Hematopoietic multipotent progenitor cell treated with erythropoietin and hydrocortisone succinate and interleukin-3 and kit ligand, for 15 days (in vitro differentiated cells): ENCODE measurements around the gene PLCB1.
"Not testable (repeated sequence)": the region's sequence is repeated elsewhere in the genome, so short reads cannot be mapped to it uniquely, and the experiment has no call there.

Source experiments
- DNase-seq: peaks from one replicate; pipeline ENCODE4 v3.0.0-alpha.2; 2015; ENCODE audit warnings: low spot score

PLCB1 gene

DNA sequence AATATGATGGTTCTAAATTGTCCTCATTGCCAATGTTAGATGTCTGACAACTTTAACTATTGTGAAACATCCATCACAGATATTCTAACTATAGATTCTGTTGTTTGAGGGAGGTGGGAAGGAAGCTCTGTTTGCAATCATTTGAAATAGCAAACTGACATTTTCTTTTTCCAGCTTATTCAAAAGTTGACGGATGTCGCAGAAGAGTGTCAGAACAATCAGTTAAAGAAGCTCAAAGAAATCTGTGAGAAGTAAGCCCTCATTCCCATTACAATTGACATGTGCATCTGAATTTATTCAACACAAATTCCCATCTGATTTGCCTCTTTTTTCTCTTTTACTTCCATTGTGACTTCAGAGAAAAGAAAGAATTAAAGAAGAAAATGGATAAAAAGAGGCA is 656.2 kb downstream of the PLCB1 start:
- no peak for DNase-seq

- DNase-seq: no peak
These were observed 656.8 kb downstream of the PLCB1 start for GRCh38 chr20:8788831-8789230.

DNA sequence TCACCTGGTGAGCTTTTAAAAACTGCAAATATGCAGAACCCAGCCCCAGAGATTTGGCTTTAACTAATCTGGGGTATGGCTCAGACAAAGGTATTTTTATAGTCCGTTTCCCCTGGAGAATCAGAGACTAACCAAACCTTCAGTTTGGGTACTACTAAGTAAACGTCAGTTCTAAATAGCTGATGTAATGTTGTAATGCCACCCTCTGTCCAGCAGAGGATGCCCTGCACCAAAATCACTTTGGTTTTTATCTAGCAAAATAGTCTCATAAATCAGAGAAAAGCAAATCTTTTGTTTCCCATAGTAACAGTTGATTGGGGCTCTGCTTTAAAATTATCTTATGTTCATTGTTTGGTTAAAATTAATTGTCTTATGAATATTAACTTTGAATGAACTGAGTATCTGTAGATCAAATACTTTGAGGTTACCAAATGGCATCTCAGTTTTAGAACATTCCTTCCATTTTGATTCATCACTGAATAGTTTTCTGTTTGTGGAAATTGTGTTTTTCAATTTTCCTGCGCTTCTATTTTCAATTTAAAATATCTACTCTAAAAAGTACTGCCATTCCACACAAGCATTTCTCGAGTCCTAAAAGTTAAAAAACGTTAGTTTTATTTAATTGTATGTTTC is 658.5 kb downstream of the PLCB1 start:
- DNase-seq: peak; percentile 6

DNA sequence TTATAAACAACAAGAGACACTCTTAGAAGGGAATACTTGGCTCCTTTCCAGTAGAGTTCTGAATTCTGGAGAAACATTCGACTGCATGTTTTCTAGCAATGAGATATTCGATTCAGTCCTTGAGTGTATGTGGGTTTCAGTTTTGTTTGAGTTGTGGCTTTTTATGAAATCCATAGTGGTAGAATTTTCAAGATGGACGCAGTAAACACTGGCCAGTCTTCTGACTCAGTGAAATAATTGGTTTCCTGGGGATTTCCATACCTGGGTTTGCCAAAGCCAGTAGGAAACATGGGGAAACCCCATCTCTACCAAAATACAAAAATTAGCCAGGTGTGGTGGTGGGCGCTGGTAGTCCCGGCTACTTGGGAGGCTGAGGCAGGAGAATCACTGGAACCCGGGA is 663.3 kb downstream of the PLCB1 start:
- DNase-seq: no peak

DNA sequence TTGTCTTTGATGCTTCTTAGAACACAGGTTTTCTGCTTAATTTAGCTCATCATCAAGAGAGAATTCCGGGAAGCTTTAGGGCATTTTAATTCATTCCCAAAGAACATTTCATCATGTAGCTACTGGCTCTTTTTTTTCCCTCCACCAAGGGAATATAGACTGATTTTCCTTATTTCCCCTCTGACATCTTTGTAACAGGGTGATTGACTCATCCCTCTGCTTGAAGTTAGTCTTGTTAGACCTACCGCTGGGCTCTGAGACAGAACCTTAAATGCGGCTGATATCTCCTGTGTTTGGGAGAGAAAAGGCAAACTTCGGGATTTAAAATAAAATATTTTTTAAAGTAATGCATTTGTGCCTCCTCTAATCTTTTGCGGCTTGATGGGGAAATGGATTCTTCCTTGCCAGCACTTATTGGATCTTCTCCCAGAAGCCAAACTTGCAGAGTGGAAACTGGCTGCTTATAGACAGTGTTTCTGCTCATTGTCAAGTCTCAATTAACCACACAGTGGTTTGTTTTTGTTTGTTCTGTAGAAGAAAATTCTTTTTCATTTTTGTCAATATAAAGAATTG is 664.1 kb downstream of the PLCB1 start:
- DNase-seq: no peak

- DNase-seq: no peak
These were observed 666.4 kb downstream of the PLCB1 start for GRCh38 chr20:8798505-8798904.

GRCh38 chr20:8800089-8800488 is 668.0 kb downstream of the PLCB1 start:
- DNase-seq: no peak

DNA sequence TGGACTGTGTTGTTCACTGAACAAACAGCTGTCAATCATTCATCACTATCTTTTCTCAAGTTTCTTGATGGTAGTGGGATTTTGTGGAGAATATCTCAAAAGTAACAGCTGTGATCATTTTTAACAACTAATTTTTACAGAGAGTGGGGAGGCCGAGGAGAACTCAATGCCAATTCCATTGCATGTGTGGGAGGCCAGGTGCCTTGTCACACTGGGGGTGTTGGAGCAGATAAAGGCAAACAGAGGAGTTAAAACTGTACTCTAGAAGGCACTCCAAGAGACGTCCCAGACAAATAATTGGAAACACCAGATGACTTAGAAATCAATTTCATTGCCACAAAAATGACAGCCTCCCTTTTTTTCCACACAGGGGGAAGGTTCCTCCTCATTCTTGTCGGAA is 669.6 kb downstream of the PLCB1 start:
- no peak for DNase-seq

GRCh38 chr20:8803065-8803464 is 671.0 kb downstream of the PLCB1 start:
- DNase-seq: no peak

DNA sequence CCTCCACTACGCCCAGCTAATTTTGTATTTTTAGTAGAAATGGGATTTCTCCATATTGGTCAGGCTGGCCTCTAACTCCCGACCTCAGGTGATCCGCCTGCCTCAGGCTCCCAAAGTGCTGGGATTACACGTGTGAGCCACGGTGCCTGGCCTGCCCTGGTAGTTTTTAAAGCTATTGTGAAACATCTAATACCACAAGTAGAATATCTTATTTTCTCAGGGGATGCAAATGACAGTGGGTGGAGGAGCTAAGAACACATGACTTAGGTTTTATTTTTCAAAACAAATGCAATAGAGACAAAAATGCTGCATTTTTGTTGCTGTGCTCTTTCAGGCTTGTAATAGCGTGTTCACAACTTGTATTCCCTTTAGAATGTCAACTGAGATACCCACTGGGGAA is 671.9 kb downstream of the PLCB1 start:
- DNase-seq: no peak

GRCh38 chr20:8805737-8806442 is 673.8 kb downstream of the PLCB1 start:
- no peak for DNase-seq

DNA sequence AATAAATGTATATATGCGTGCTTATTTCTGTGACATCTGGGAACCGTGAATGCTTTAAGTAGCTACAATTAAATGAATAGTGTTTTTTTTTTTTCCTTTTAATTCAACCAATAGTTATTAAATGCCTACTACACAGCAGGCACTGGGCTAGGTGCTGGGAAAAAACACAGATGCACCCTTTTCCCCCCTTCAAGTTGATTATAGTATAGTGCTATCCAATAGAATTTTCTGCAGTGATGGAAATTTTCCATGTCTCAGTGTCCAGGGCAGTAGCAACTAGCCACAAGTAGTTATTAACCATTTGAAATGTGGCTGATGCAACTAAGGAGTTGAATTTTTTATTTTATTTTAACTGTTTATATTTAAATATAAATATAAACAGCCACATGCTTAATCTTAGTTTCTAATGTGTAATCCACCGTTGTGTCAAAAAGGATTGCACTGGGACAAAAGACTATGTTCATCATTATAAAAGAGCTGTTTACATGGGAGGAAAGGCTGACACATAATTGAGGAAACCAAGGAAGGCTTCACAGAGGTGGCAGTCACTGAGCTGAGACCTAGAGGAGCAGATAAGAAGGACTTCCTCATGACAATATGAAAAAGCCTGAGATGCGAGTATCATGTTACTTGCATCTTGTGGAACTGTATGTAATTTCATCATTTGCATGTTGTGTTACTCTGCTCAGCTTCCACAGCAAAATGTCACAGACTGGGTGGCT is 675.6 kb downstream of the PLCB1 start:
- no peak for DNase-seq

GRCh38 chr20:8808202-8808535 is 676.1 kb downstream of the PLCB1 start:
- DNase-seq: no peak

DNA sequence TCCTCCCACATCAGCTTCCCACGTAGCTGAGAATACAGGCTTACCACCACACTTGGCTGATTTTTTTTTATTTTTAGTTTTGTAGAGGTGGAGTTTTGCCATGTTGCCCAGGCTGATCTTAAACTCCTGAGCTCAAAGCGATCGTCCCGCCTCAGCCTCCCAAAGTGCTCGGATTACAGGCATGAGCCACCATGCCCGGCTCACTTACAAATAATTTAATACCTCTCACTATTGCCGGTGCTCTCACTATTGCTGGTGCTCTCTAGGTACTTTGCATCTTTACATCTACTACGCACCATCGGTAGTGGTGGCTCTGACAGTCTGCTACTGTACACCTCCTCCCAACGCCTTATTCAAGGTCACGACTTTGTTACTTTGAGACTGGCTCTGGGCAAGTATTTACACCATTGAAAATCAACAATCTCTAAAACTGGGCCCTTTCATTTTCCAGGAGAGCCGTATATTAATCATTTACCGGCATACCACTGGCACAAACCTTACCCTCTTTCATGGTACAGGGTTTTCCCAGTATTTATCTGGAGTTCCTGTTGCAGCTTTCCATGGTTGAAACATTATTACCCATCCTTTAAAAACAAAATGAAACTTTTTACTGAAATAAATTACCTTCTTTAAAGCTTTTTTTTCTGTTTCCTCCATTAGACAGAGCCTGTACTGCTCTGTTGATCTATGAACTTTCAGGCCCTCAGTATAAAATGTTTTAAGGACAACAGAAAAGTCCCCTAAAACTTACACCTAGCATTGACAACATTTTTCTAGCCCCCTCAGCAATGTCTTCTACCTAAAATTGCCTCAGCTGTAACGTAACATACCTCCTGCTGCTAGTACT is 677.3 kb downstream of the PLCB1 start:
- no peak for DNase-seq

- no peak for DNase-seq
These were observed 679.9 kb downstream of the PLCB1 start for GRCh38 chr20:8811801-8812594.

DNA sequence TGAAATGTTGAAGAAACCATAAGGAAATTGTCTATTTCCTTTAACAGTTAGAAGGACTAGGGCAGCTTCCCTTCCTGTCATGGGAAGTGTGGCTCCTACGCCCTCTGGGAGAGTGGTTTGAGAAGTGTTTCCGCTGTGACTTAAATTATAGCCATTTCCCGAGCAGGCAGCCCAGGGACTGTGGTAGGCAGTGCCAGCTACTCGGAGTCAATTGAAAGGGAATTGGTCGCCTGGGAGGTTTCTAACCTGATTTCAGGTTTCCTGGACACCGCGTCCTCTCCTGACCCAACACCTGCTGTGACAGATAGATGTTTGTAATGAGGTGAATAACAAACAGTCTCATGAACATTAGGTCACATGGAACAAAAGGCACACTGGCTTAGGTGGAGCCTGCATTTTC is 680.8 kb downstream of the PLCB1 start:
- no peak for DNase-seq

DNA sequence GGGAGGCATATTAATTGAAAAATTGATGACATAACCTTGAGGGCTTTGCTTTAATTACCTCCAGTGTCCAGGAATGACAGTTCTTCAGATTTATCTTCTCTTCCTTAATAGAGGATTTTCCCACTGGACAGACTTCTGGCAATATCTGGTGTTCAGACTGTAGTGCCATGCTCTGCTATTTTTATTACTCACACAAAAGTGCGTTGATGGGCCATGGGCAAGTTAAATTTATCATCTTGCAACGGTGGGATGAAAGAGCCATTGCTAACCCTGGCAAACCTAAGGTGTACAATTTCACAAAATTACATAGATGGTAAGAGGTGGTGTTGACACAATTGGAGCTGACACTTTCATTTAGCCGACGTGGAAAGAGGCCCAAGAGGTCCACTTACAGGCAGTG is 683.1 kb downstream of the PLCB1 start:
- no peak for DNase-seq

- no peak for DNase-seq
These were observed 697.2 kb downstream of the PLCB1 start for GRCh38 chr20:8829256-8829655.

DNA sequence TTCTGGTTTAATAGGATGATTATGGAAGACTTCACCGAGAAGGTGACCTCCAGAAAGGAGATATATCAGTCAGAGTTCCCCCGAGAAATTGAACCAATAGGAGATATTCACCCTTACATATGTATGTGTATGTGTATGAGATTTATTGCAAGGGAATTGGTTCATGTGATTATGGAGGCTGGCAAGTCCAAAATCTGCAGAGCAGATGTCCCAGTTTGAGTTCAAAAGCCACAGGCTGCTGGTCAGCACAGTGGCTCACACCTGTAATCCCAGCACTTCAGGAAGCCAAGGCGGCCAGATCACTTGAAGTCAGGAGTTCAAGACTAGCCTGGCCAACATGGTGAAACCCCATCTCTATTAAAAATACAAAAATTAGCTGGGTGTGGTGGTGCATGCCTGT is 702.2 kb downstream of the PLCB1 start:
- DNase-seq: not testable (repeated sequence)

DNA sequence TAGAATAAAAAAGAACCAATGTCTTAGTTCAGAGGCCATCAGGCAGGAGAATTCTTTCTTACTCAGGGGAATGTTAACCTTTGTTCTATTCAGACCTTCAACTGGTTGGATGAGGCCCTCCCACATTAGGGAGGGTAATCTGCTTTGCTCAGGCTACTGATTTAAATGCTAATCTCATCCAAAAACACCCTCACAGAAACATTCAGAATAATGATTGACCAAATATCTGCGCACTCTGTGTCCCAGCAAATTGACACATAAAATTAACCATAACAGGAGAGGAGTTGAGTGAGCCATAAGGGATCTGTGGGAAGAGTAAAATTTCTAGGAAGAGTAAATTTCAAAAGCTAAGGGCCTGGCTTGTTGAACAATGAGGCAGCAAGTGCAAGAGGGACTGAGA is 702.8 kb downstream of the PLCB1 start:
- DNase-seq: no peak

DNA sequence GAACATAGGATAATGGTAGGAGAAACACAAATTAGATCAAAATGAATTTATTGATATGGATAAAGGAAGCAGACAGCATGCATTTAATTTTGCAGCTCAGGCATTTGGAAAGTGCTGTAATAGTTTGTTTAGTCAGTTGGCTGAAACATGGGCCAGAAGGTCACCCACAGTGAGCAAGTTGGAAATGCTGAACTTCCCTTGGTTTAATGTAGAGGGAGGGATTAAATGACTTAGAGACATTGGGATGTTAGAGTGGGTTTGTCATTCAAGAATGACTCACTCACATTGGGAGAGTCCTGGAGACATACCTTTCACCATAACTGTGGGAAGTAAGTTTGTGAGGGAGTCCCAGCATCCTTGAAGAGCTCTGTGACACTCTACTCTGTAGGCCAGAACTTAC is 705.3 kb downstream of the PLCB1 start:
- DNase-seq: no peak
